GM19099 (cell line): ENCODE measurements around the gene CXCL16.

Experiments
- POLR2A ChIP-seq: IDR thresholded peaks from 3 replicates; pipeline ENCODE4 v1.6.1; 2011; ENCODE audit warnings: low read depth; ENCODE audit not compliant: insufficient read length; ENCODE audit errors: extremely low read depth

The CXCL16 gene

GRCh38 chr17:4768298-4768697 lies 28.6 kb upstream of the CXCL16 start:
- TF ChIP-seq POLR2A, result no peak

- no peak for TF ChIP-seq POLR2A
Observed at GRCh38 chr17:4766723-4767122, 27.0 kb upstream of the CXCL16 start.

- no peak for TF ChIP-seq POLR2A
Observed at GRCh38 chr17:4766201-4766600, 26.5 kb upstream of the CXCL16 start.

- TF ChIP-seq POLR2A, result no peak
Observed at GRCh38 chr17:4764595-4764994, 24.9 kb upstream of the CXCL16 start.

- TF ChIP-seq POLR2A, result no peak
Observed at GRCh38 chr17:4759776-4760236, 20.1 kb upstream of the CXCL16 start.

GRCh38 chr17:4753392-4753791 lies 13.7 kb upstream of the CXCL16 start:
- TF ChIP-seq POLR2A, result no peak

- no peak for TF ChIP-seq POLR2A
Observed at GRCh38 chr17:4751932-4752331, 12.2 kb upstream of the CXCL16 start.

- no peak for TF ChIP-seq POLR2A
Observed at GRCh38 chr17:4750606-4751005, 10.9 kb upstream of the CXCL16 start.

GRCh38 chr17:4748686-4749085 lies 9.0 kb upstream of the CXCL16 start:
- no peak for TF ChIP-seq POLR2A

GRCh38 chr17:4747847-4748246 lies 8.1 kb upstream of the CXCL16 start:
- no peak for TF ChIP-seq POLR2A

- TF ChIP-seq POLR2A, result no peak
Observed at GRCh38 chr17:4744999-4745969, 5.6 kb upstream of the CXCL16 start.

GRCh38 chr17:4743898-4744297 lies 4.2 kb upstream of the CXCL16 start:
- TF ChIP-seq POLR2A, result no peak

- no peak for TF ChIP-seq POLR2A
Observed at GRCh38 chr17:4743216-4743615, 3.5 kb upstream of the CXCL16 start.

- no peak for TF ChIP-seq POLR2A
Observed at GRCh38 chr17:4742629-4743028, 2.9 kb upstream of the CXCL16 start.

- no peak for TF ChIP-seq POLR2A
Observed at GRCh38 chr17:4742133-4742532, 2.4 kb upstream of the CXCL16 start.

- TF ChIP-seq POLR2A, result no peak
Observed at GRCh38 chr17:4741544-4741943, 1.8 kb upstream of the CXCL16 start.
